Putamen (tissue), 1 donor: ENCODE measurements around the gene ADGRF5.

Experiments used
- DNase-seq: peaks from one replicate; pipeline ENCODE4 v3.0.0-alpha.2; 2016; ENCODE audit warnings: low spot score

The ADGRF5 gene

GRCh38 chr6:46921731-46922130 lies at the start of gene ADGRF5:
ADGRF5 (minus strand) TSS chr6:46921938; CDS start chr6:46906762, 15,176 bp downstream.
- no peak for DNase-seq

GRCh38 chr6:46969206-46969605 lies 47.5 kb upstream of the ADGRF5 start:
- no peak for DNase-seq

- DNase-seq: no peak
Measured at GRCh38 chr6:46967826-46968349, 46.1 kb upstream of the ADGRF5 start.

- DNase-seq: no peak
Measured at GRCh38 chr6:46964716-46965519, 43.2 kb upstream of the ADGRF5 start.

GRCh38 chr6:46963626-46964025 lies 41.9 kb upstream of the ADGRF5 start:
- no peak for DNase-seq

- no peak for DNase-seq
Measured at GRCh38 chr6:46963039-46963438, 41.3 kb upstream of the ADGRF5 start.

GRCh38 chr6:46961711-46962110 lies 40.0 kb upstream of the ADGRF5 start:
- no peak for DNase-seq

- no peak for DNase-seq
Measured at GRCh38 chr6:46961232-46961631, 39.5 kb upstream of the ADGRF5 start.

- DNase-seq: no peak
Measured at GRCh38 chr6:46959419-46959818, 37.7 kb upstream of the ADGRF5 start.

- DNase-seq: no peak
Measured at GRCh38 chr6:46956409-46956808, 34.7 kb upstream of the ADGRF5 start.

- DNase-seq: peak; percentile 2
Measured at GRCh38 chr6:46954837-46955451, 33.2 kb upstream of the ADGRF5 start.

- no peak for DNase-seq
Measured at GRCh38 chr6:46953921-46954320, 32.2 kb upstream of the ADGRF5 start.

- DNase-seq: no peak
Measured at GRCh38 chr6:46949632-46950280, 28.0 kb upstream of the ADGRF5 start.

GRCh38 chr6:46948699-46949098 lies 27.0 kb upstream of the ADGRF5 start:
- DNase-seq: no peak

- peak; percentile 9 for DNase-seq
Measured at GRCh38 chr6:46947497-46947896, 25.8 kb upstream of the ADGRF5 start.

- no peak for DNase-seq
Measured at GRCh38 chr6:46940433-46941226, 18.9 kb upstream of the ADGRF5 start.

GRCh38 chr6:46937642-46938041 lies 15.9 kb upstream of the ADGRF5 start:
- DNase-seq: no peak

GRCh38 chr6:46935687-46936086 lies 13.9 kb upstream of the ADGRF5 start:
- DNase-seq: no peak

GRCh38 chr6:46933751-46934150 lies 12.0 kb upstream of the ADGRF5 start:
- DNase-seq: no peak

- DNase-seq: no peak
Measured at GRCh38 chr6:46932526-46933319, 11.0 kb upstream of the ADGRF5 start.

- DNase-seq: no peak
Measured at GRCh38 chr6:46931416-46931815, 9.7 kb upstream of the ADGRF5 start.
